Stimulated activated CD8-positive, alpha-beta memory T cell treated with anti-CD3 and anti-CD28 coated beads, Interleukin-2, amount 100 ng/mL, for 1 hour (primary cell): ENCODE measurements around the gene CMIP.

Experiments
- DNase-seq, 2 donors: peaks; one replicate each; pipeline ENCODE4 v3.0.0-alpha.2; 2020; ENCODE audit warnings: low read depth in 2 of 2

CMIP gene

GRCh38 chr16:81703177-81704155 is 258.9 kb downstream of the CMIP start:
- no peak for DNase-seq

GRCh38 chr16:81705261-81705660 is 260.7 kb downstream of the CMIP start:
- DNase-seq = no peak

GRCh38 chr16:81706327-81707295 is 262.0 kb downstream of the CMIP start:
- no peak for DNase-seq

- no peak for DNase-seq
These were observed 263.0 kb downstream of the CMIP start for GRCh38 chr16:81707411-81708265.

- no peak for DNase-seq
These were observed 263.8 kb downstream of the CMIP start for GRCh38 chr16:81708266-81709015.

- no peak for DNase-seq
These were observed 264.6 kb downstream of the CMIP start for GRCh38 chr16:81709016-81709900.

GRCh38 chr16:81710044-81710443 is 265.4 kb downstream of the CMIP start:
- DNase-seq = no peak

- no peak for DNase-seq
These were observed 266.0 kb downstream of the CMIP start for GRCh38 chr16:81710596-81710995.

- no peak for DNase-seq
These were observed 267.2 kb downstream of the CMIP start for GRCh38 chr16:81711657-81712319.

- no peak for DNase-seq
These were observed 268.1 kb downstream of the CMIP start for GRCh38 chr16:81712681-81713080.

- DNase-seq = no peak
These were observed 268.7 kb downstream of the CMIP start for GRCh38 chr16:81713295-81713772.

GRCh38 chr16:81713796-81714195 is 269.2 kb downstream of the CMIP start:
- no peak for DNase-seq

GRCh38 chr16:81714583-81714982 is 270.0 kb downstream of the CMIP start:
- no peak for DNase-seq

- DNase-seq = no peak
These were observed 271.0 kb downstream of the CMIP start for GRCh38 chr16:81715358-81716196.

- no peak for DNase-seq
These were observed 272.0 kb downstream of the CMIP start for GRCh38 chr16:81716478-81717225.

GRCh38 chr16:81717662-81718189 is 273.1 kb downstream of the CMIP start:
- no peak for DNase-seq

GRCh38 chr16:81718637-81719036 is 274.0 kb downstream of the CMIP start:
- DNase-seq = no peak
